ENCODE measurements around the gene SNCG.
"Not testable (repeated sequence)": the region's sequence is repeated elsewhere in the genome, so short reads cannot be mapped to it uniquely, and the experiment has no call there.

The SNCG gene

GRCh38 chr10:86992456-86992855 lies 34.1 kb downstream of the SNCG start:
- TF ChIP-seq EZH2 (IDR thresholded peaks at IDR 0.05) (no peak), POLR2AphosphoS5 (IDR thresholded peaks at IDR 0.05; ENCODE audit: borderline replicate concordance, low read depth, low read length) (no peak), FOXP2 (optimal IDR thresholded peaks at IDR 0.05; ENCODE audit: control extremely low read depth, extremely low read length, insufficient read depth) (no peak)
- H3K36me3 ChIP-seq (ENCODE audit: insufficient read depth, low read length) = no peaks in the 10 kb centered on the region
- H3K9ac ChIP-seq (ENCODE audit: insufficient read length) = no peak overlapping the region
- H3K4me3 ChIP-seq = no peak overlapping the region
- no peaks in the 10 kb centered on the region for H3K9me3 ChIP-seq (ENCODE audit: low read depth, low read length)
- 0 out of 2 replicates have a peak overlapping the region, but pooled peaks have one; percentile 42 for H3K27ac ChIP-seq
- no peak for DNase-seq (ENCODE audit: low read depth, low spot score)

DNA sequence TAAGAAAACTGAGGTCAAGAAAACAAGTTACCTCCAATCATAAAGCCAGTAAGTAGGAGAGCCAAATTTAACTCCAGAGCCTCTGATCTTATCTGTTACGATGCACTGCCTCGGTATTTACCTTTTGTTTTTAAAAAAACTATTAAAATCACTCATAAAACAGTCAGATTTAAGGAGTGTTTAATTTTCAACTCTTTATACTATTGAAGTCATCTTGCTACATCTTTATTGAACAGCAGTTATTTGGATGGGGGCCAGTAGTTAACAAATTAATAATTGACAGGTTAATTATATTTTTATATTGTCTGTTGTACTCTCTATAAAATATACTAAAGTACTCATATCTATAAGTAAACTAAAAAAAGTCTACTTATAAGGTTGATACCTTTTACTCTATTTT lies 34.5 kb downstream of the SNCG start:
- no peak for DNase-seq (ENCODE audit: low read depth, low spot score)
- Histone ChIP-seq H3K27ac (0 out of 2 replicates have a peak overlapping the region, but pooled peaks have one; percentile 42), H3K9me3 (ENCODE audit: low read depth, low read length) (no peaks in the 10 kb centered on the region), H3K4me3 (no peak overlapping the region), H3K36me3 (ENCODE audit: insufficient read depth, low read length) (no peaks in the 10 kb centered on the region), H3K9ac (ENCODE audit: insufficient read length) (no peak overlapping the region)
- TF ChIP-seq POLR2AphosphoS5 (IDR thresholded peaks at IDR 0.05; ENCODE audit: borderline replicate concordance, low read depth, low read length) = no peak
- TF ChIP-seq EZH2 (IDR thresholded peaks at IDR 0.05) = no peak
- no peak for TF ChIP-seq FOXP2 (optimal IDR thresholded peaks at IDR 0.05; ENCODE audit: control extremely low read depth, extremely low read length, insufficient read depth)

DNA sequence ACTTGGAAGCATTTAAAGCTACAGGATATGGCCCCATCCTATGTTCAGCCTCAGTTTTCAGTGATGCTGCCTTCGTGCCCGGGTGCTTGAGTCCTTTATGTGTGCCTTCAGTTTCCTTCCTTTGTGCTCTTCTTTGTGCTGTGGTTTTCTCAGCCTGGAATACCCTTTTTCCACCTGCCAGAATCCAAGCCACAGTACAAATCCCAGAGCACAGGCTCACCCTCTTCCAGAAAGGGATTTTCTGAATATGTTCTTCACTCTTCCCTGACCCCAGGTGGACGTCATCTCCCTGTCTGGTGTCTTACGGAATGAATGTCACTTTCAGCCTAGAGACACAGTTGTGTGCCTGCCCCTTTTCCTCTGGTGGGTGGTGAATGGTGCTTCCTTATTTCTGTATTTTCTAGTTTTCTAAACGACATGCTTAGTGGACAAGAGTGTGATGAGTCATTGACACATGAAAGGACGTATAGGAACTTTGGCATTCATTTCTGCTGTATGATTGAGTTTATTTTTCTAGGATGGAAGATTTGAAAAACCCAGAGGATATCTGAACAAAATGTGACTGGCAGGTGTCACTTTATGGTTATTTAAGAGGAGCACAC lies 41.5 kb downstream of the SNCG start:
- not testable (repeated sequence) for H3K36me3 ChIP-seq (ENCODE audit: insufficient read depth, low read length); DNase-seq (ENCODE audit: low read depth, low spot score); H3K9ac ChIP-seq (ENCODE audit: insufficient read length); H3K4me3 ChIP-seq; H3K27ac ChIP-seq; H3K9me3 ChIP-seq (ENCODE audit: low read depth, low read length)

DNA sequence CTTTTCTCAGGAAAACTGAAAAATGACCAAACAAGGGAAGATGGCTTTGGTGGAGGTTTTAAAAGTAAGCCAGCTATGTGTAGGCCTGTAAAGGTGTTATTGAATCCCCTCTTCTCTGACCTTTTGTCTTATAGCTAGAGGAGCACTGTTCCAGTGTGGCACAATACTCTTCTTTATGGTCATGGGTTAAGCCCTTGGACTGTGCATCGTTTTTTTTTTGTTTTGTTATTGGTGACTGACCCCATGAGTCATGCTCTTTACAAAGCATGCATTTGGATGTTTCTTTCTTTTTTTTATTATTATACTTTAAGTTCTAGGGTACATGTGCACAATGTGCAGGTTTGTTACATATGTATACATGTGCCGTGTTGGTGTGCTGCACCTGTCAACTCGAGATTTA lies 42.1 kb downstream of the SNCG start:
- Histone ChIP-seq H3K9ac (ENCODE audit: insufficient read length) (no peak overlapping the region), H3K4me3 (no peak overlapping the region), H3K9me3 (ENCODE audit: low read depth, low read length) (no peaks in the 10 kb centered on the region), H3K36me3 (ENCODE audit: insufficient read depth, low read length) (no peaks in the 10 kb centered on the region), H3K27ac (no peak overlapping the region)
- no peak for DNase-seq (ENCODE audit: low read depth, low spot score)
- TF ChIP-seq FOXP2 (optimal IDR thresholded peaks at IDR 0.05; ENCODE audit: control extremely low read depth, extremely low read length, insufficient read depth) = no peak
- no peak for TF ChIP-seq EZH2 (IDR thresholded peaks at IDR 0.05)
- TF ChIP-seq POLR2AphosphoS5 (IDR thresholded peaks at IDR 0.05; ENCODE audit: borderline replicate concordance, low read depth, low read length) = no peak

DNA sequence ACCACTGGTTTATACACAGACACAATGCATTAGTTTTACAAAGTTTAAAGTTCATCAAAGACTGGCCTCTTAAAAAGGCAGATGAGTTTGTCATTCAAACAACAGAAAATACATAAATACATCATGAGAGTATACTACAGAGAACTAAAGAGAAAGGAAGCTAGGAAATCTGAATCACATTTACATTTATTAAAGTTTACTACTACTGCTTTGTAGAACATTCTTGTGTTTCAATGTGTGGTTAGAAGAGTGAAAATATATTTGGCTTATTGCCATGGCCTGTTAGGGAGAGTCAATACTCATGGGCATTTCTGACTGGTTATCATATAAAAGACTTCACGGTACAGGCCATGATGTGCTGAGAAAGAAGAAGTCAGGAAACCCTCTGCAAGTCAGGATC lies 48.7 kb downstream of the SNCG start:
- not testable (repeated sequence) for H3K36me3 ChIP-seq (ENCODE audit: insufficient read depth, low read length); H3K27ac ChIP-seq; H3K9me3 ChIP-seq (ENCODE audit: low read depth, low read length); H3K9ac ChIP-seq (ENCODE audit: insufficient read length); H3K4me3 ChIP-seq; DNase-seq (ENCODE audit: low read depth, low spot score)

- H3K9ac ChIP-seq (ENCODE audit: insufficient read length); DNase-seq (ENCODE audit: low read depth, low spot score); H3K4me3 ChIP-seq; H3K9me3 ChIP-seq (ENCODE audit: low read depth, low read length); H3K27ac ChIP-seq; H3K36me3 ChIP-seq (ENCODE audit: insufficient read depth, low read length): not testable (repeated sequence)
Measured at GRCh38 chr10:87007674-87008073, 49.3 kb downstream of the SNCG start.

- not testable (repeated sequence) for H3K9me3 ChIP-seq (ENCODE audit: low read depth, low read length); H3K4me3 ChIP-seq; H3K9ac ChIP-seq (ENCODE audit: insufficient read length); DNase-seq (ENCODE audit: low read depth, low spot score); H3K27ac ChIP-seq; H3K36me3 ChIP-seq (ENCODE audit: insufficient read depth, low read length)
Measured at GRCh38 chr10:87008303-87008702, 49.9 kb downstream of the SNCG start.

GRCh38 chr10:87009134-87009696 lies 50.8 kb downstream of the SNCG start:
- not testable (repeated sequence) for H3K4me3 ChIP-seq; H3K9me3 ChIP-seq (ENCODE audit: low read depth, low read length); H3K27ac ChIP-seq; DNase-seq (ENCODE audit: low read depth, low spot score); H3K36me3 ChIP-seq (ENCODE audit: insufficient read depth, low read length); H3K9ac ChIP-seq (ENCODE audit: insufficient read length)
